Embryonic facial prominence (tissue), 1 donor: Measurements from ENCODE around the gene S100A6.
"Not testable (repeated sequence)": the region's sequence is repeated elsewhere in the genome, so short reads cannot be mapped to it uniquely, and the experiment has no call there.

Experiments used
- DNase-seq: peaks from one replicate; pipeline ENCODE4 v3.0.0-alpha.2; 2016; ENCODE audit errors: extremely low spot score

The S100A6 gene

GRCh38 chr1:153563991-153564390 lies 28.2 kb upstream of the S100A6 start:
- DNase-seq = no peak

GRCh38 chr1:153563483-153563901 lies 27.7 kb upstream of the S100A6 start:
- no peak for DNase-seq

- DNase-seq = not testable (repeated sequence)
Observed at GRCh38 chr1:153562021-153562420, 26.2 kb upstream of the S100A6 start.

GRCh38 chr1:153561466-153561985 lies 25.7 kb upstream of the S100A6 start:
- no peak for DNase-seq

GRCh38 chr1:153560771-153561465 lies 25.1 kb upstream of the S100A6 start:
- no peak for DNase-seq

GRCh38 chr1:153560241-153560640 lies 24.4 kb upstream of the S100A6 start:
- no peak for DNase-seq

- no peak for DNase-seq
Observed at GRCh38 chr1:153557877-153558276, 22.1 kb upstream of the S100A6 start.

- DNase-seq = no peak
Observed at GRCh38 chr1:153556348-153556747, 20.6 kb upstream of the S100A6 start.

GRCh38 chr1:153553830-153554541 lies 18.2 kb upstream of the S100A6 start:
- no peak for DNase-seq

- no peak for DNase-seq
Observed at GRCh38 chr1:153553096-153553495, 17.3 kb upstream of the S100A6 start.

- no peak for DNase-seq
Observed at GRCh38 chr1:153552335-153552734, 16.5 kb upstream of the S100A6 start.

GRCh38 chr1:153550827-153551500 lies 15.2 kb upstream of the S100A6 start:
- no peak for DNase-seq

GRCh38 chr1:153550398-153550758 lies 14.6 kb upstream of the S100A6 start:
- DNase-seq = no peak

GRCh38 chr1:153549741-153550397 lies 14.1 kb upstream of the S100A6 start:
- DNase-seq = no peak

GRCh38 chr1:153548722-153549688 lies 13.2 kb upstream of the S100A6 start, which contains the start of gene S100A3:
TSS of gene S100A3 (minus strand) at chr1:153549258. CDS start at chr1:153548485, 773 bp downstream.
- no peak for DNase-seq

GRCh38 chr1:153547560-153548551 lies 12.1 kb upstream of the S100A6 start:
- DNase-seq = no peak

- DNase-seq = no peak
Observed at GRCh38 chr1:153546796-153547559, 11.2 kb upstream of the S100A6 start.

- DNase-seq = no peak
Observed at GRCh38 chr1:153546371-153546770, 10.6 kb upstream of the S100A6 start.
